HG03103 (cell line): Measurements from ENCODE around the gene TNFRSF12A.

Source experiments
- ATAC-seq: cut with Tn5 transposase; IDR thresholded peaks from one replicate; pipeline ENCODE4 v1.9.1; 2021; ENCODE audit warnings: low read depth; ENCODE audit not compliant: unreplicated experiment

The TNFRSF12A gene

GRCh38 chr16:3009568-3010390 is 10.4 kb upstream of the TNFRSF12A start:
- ATAC-seq = no peak

GRCh38 chr16:3010510-3010909 is 9.7 kb upstream of the TNFRSF12A start:
- no peak for ATAC-seq

- no peak for ATAC-seq
Observed at GRCh38 chr16:3012246-3012645, 7.9 kb upstream of the TNFRSF12A start.

GRCh38 chr16:3012828-3013420 is 7.2 kb upstream of the TNFRSF12A start, which contains the start of gene CLDN9:
CLDN9 (plus strand) TSS chr16:3012923; CDS start chr16:3013363, 440 bp downstream.
- no peak for ATAC-seq

- no peak for ATAC-seq
Observed at GRCh38 chr16:3013491-3013951, 6.6 kb upstream of the TNFRSF12A start.

- ATAC-seq = no peak
Observed at GRCh38 chr16:3013998-3014690, 6.0 kb upstream of the TNFRSF12A start.

GRCh38 chr16:3014971-3015370 is 5.2 kb upstream of the TNFRSF12A start:
- no peak for ATAC-seq

GRCh38 chr16:3015865-3016521 is 4.2 kb upstream of the TNFRSF12A start:
- no peak for ATAC-seq

GRCh38 chr16:3017344-3017743 is 2.8 kb upstream of the TNFRSF12A start:
- ATAC-seq = no peak

- no peak for ATAC-seq
Observed at GRCh38 chr16:3017794-3018506, 2.2 kb upstream of the TNFRSF12A start, which contains the start of gene CLDN6. CLDN6 (minus strand) TSS chr16:3018183; CDS start chr16:3016021, 2,162 bp downstream.

GRCh38 chr16:3019594-3020246 is 448 bp upstream of the TNFRSF12A start:
- no peak for ATAC-seq

- no peak for ATAC-seq
Observed at GRCh38 chr16:3020604-3021448, 658 bp downstream of the TNFRSF12A start.

- no peak for ATAC-seq
Observed at GRCh38 chr16:3021449-3022207, 1.5 kb downstream of the TNFRSF12A start.

- no peak for ATAC-seq
Observed at GRCh38 chr16:3022208-3022683, 2.1 kb downstream of the TNFRSF12A start.

- no peak for ATAC-seq
Observed at GRCh38 chr16:3022684-3023414, 2.7 kb downstream of the TNFRSF12A start.

GRCh38 chr16:3023415-3023668 is 3.2 kb downstream of the TNFRSF12A start:
- no peak for ATAC-seq

- ATAC-seq = peak; percentile 59
Observed at GRCh38 chr16:3023669-3024478, 3.7 kb downstream of the TNFRSF12A start, which contains the start of the genes HCFC1R1 and THOC6. HCFC1R1 (minus strand) TSS chr16:3023942; CDS start chr16:3023941, 1 bp downstream. THOC6 (plus strand) TSS chr16:3024035; CDS start chr16:3024327, 292 bp downstream.
